AG08396 (cell line): ENCODE measurements around the gene CHCHD6.

Experiments used
- DNase-seq: peaks from one replicate; pipeline ENCODE4 v3.0.0; 2012; ENCODE audit warnings: low spot score, mixed read lengths

Gene CHCHD6

GRCh38 chr3:126923423-126923822 is 219.4 kb downstream of the CHCHD6 start:
- no peak for DNase-seq

GRCh38 chr3:126923895-126924294 is 219.9 kb downstream of the CHCHD6 start:
- no peak for DNase-seq

- DNase-seq = no peak
Observed at GRCh38 chr3:126924458-126924857, 220.4 kb downstream of the CHCHD6 start.

- no peak for DNase-seq
Observed at GRCh38 chr3:126925411-126926171, 221.6 kb downstream of the CHCHD6 start.

- DNase-seq = peak; percentile 87
Observed at GRCh38 chr3:126926684-126927400, 222.8 kb downstream of the CHCHD6 start.

GRCh38 chr3:126927401-126927750 is 223.3 kb downstream of the CHCHD6 start:
- no peak for DNase-seq

- DNase-seq = no peak
Observed at GRCh38 chr3:126927846-126928245, 223.8 kb downstream of the CHCHD6 start.

GRCh38 chr3:126928921-126929474 is 225.0 kb downstream of the CHCHD6 start:
- DNase-seq = no peak

GRCh38 chr3:126930936-126931600 is 227.0 kb downstream of the CHCHD6 start:
- DNase-seq = no peak

- DNase-seq = no peak
Observed at GRCh38 chr3:126931806-126932187, 227.8 kb downstream of the CHCHD6 start.

GRCh38 chr3:126932188-126932931 is 228.3 kb downstream of the CHCHD6 start:
- peak; percentile 33 for DNase-seq

- DNase-seq = no peak
Observed at GRCh38 chr3:126934031-126934531, 230.0 kb downstream of the CHCHD6 start.

- no peak for DNase-seq
Observed at GRCh38 chr3:126934991-126935390, 231.0 kb downstream of the CHCHD6 start.

GRCh38 chr3:126935756-126936509 is 231.9 kb downstream of the CHCHD6 start:
- DNase-seq = no peak

GRCh38 chr3:126936853-126937425 is 232.9 kb downstream of the CHCHD6 start:
- no peak for DNase-seq

- DNase-seq = no peak
Observed at GRCh38 chr3:126937533-126937932, 233.5 kb downstream of the CHCHD6 start.

- DNase-seq = no peak
Observed at GRCh38 chr3:126937973-126938372, 233.9 kb downstream of the CHCHD6 start.

GRCh38 chr3:126938520-126939337 is 234.7 kb downstream of the CHCHD6 start:
- no peak for DNase-seq

GRCh38 chr3:126939338-126939718 is 235.3 kb downstream of the CHCHD6 start:
- DNase-seq = no peak

GRCh38 chr3:126939733-126940132 is 235.7 kb downstream of the CHCHD6 start:
- DNase-seq = no peak
